ENCODE measurements around the gene NTRK2.

DNA sequence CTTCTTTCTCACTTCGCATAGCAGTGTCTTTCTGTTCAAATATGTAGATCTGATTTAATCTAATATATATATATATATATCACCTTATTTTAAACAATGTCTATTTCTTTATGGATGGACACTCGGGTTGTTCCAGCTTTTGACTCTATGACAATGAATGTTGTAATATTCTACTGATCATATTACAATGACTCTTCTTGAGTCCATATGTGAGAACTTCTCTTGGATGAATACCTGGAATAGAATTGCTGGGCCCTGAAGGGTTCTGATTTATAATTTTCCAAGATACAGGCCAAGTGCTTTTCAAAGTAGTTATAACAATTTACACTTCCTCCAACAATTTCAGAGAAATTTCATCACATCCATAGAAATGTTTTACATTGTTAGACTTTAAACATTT is 28.8 kb downstream of the NTRK2 start:
- TF ChIP-seq, protein P1, sequence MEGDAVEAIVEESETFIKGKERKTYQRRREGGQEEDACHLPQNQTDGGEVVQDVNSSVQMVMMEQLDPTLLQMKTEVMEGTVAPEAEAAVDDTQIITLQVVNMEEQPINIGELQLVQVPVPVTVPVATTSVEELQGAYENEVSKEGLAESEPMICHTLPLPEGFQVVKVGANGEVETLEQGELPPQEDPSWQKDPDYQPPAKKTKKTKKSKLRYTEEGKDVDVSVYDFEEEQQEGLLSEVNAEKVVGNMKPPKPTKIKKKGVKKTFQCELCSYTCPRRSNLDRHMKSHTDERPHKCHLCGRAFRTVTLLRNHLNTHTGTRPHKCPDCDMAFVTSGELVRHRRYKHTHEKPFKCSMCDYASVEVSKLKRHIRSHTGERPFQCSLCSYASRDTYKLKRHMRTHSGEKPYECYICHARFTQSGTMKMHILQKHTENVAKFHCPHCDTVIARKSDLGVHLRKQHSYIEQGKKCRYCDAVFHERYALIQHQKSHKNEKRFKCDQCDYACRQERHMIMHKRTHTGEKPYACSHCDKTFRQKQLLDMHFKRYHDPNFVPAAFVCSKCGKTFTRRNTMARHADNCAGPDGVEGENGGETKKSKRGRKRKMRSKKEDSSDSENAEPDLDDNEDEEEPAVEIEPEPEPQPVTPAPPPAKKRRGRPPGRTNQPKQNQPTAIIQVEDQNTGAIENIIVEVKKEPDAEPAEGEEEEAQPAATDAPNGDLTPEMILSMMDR (IDR thresholded peaks at IDR 0.05; ENCODE audit: low read length) = no peak
- TF ChIP-seq EZH2 (IDR thresholded peaks at IDR 0.05; ENCODE audit: borderline replicate concordance, low read length) = no peak
